ENCODE measurements around the gene IFT81. TPM values are rescaled to one million over a fixed set of nuclear protein-coding genes. Genes with fewer than 3 reads are reported as not detected.

IFT81 gene
- polyA plus RNA-seq, 1 of the 3 experiments (the other 2 are of a cell fraction) = 7.9 TPM

DNA sequence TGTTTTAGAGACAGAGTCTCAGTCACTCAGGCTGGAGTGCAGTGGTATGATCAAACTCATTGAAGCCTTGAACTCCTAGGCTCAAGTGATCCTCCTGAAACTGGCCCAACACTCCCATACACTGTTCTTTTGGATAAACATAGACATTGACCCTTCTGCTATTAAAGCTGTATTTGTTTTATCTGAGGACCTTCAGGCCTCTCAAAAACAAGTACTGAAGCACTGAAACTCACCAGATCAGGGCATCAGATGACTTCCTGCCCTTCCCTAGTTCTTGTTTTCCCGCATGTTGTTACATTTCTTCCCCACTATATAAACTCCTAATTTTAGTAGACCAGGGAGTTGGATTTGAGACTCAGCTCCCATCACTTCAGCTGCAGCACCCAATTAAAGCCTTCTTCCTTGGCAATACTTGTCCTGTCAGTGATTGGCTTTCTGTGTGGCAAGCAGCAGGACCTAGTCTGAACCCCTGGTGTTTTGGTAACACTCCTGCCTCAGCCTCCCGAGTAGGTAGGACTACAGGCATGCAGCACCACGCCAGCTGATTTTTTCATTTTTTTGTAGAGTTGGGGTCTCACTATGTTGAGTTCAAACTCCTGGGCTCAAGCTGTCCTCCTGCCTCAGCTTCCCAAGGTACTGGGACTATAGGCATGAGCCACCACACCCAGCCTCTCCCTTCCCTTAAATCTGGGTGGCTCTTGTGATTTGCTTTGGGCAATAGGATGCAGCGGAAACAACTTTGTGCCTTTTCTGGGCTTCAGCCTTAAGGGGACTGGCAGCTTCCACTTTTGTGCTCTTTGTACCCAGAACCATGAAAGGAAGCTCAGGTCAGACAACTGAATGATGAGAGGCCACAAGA, 12.5 kb upstream of the IFT81 start:
- DNase-seq = no peak
- 88% methylated on average over 4 of the region's 4 CpGs for WGBS (ENCODE audit: low lambda C conversion rate)
- TF ChIP-seq NRF1 (IDR thresholded peaks at IDR 0.05; ENCODE audit: low read depth, low read length) (no peak), EZH2phosphoT487 (IDR thresholded peaks at IDR 0.05; ENCODE audit: borderline replicate concordance, low read depth) (no peak), MEF2A (IDR thresholded peaks at IDR 0.05; ENCODE audit: borderline replicate concordance, low read depth) (no peak), RCOR1 (IDR thresholded peaks at IDR 0.05; ENCODE audit: low read length) (no peak)
- TF ChIP-seq, protein P1, sequence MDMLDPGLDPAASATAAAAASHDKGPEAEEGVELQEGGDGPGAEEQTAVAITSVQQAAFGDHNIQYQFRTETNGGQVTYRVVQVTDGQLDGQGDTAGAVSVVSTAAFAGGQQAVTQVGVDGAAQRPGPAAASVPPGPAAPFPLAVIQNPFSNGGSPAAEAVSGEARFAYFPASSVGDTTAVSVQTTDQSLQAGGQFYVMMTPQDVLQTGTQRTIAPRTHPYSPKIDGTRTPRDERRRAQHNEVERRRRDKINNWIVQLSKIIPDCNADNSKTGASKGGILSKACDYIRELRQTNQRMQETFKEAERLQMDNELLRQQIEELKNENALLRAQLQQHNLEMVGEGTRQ (IDR thresholded peaks at IDR 0.05; ENCODE audit: borderline replicate concordance, low read depth, low read length) = no peak

DNA sequence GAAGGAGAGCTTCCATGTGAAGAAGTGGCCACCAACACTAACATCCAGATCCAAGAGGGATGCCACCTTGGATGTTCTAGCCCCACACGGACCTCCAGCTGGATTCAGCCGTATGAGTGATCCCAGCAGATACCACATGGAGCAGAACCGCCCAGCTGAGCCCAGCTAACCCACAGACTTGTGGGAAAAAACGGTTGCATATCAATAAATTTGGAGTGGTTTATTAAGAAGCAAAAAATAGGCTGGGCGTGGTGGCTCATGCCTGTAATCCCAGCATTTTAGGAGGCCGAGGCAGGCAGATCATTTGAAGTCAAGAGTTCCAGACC, 11.9 kb upstream of the IFT81 start:
- Histone ChIP-seq H3K27me3 (ENCODE audit: insufficient read depth) (no peaks in the 10 kb centered on the region), H3K4me1 (ENCODE audit: control insufficient read depth in 1 of 2, insufficient read depth in 2 of 2, low read depth in 1 of 2, low read length in 1 of 2) (peaks cover 18 to 20% of the 10 kb centered on the region in 2 experiments), H2AFZ (ENCODE audit: low read depth) (no peak overlapping the region), H3K9me3 (no peaks in the 10 kb centered on the region), H3K9ac (no peak overlapping the region), H4K20me1 (ENCODE audit: insufficient read depth) (no peaks in the 10 kb centered on the region), H3K79me2 (ENCODE audit: insufficient read depth) (no peaks in the 10 kb centered on the region), H3K36me3 (replicated peaks in 1 of 2; ENCODE audit: control insufficient read depth in 1 of 2, insufficient read depth in 2 of 2, low read length in 1 of 2) (no peaks in the 10 kb centered on the region), H3K4me2 (no peak overlapping the region), H3K27ac (ENCODE audit: low read depth in 2 of 2, low read length in 1 of 2) (no peak overlapping the region), H3K9me2 (no peaks in the 10 kb centered on the region), H3K4me3 (ENCODE audit: low read depth in 2 of 2, low read length in 1 of 2) (no peak overlapping the region), H3F3A (replicated peaks; ENCODE audit: insufficient read depth) (peaks cover 12% of the 10 kb centered on the region)
- ChIA-PET CTCF (interaction anchor here (1.1 to 2.9 kb wide), 4 partner anchors 11 to 319 kb away, joined by 4 to 14 read pairs (median 8); no protein-coding TSS in a partner anchor), POLR2A (interaction anchor here (1.1 kb wide), 1 partner anchor 12 kb away, joined by 4 read pairs; the partner anchor contains the start of gene IFT81)
- DNase-seq = no peak
- WGBS (ENCODE audit: low lambda C conversion rate) = 90% methylated on average over 6 of the region's 6 CpGs
- TF ChIP-seq JUND (IDR thresholded peaks at IDR 0.05) (no peak), RAD21 (IDR thresholded peaks at IDR 0.05; ENCODE audit: low read length) (no peak), YY1 (IDR thresholded peaks at IDR 0.05; ENCODE audit: low read depth) (no peak), SMC3 (IDR thresholded peaks at IDR 0.05; ENCODE audit: low read depth, low read length) (no peak), TCF12 (IDR thresholded peaks at IDR 0.05) (no peak), MXI1 (IDR thresholded peaks at IDR 0.05; ENCODE audit: low read depth, low read length) (no peak), TAF1 (IDR thresholded peaks at IDR 0.05; ENCODE audit: borderline replicate concordance, low read depth, low read length) (no peak), RFX5 (IDR thresholded peaks at IDR 0.05; ENCODE audit: low read length) (no peak), RXRA (IDR thresholded peaks at IDR 0.05; ENCODE audit: borderline replicate concordance, low read depth) (no peak), EZH2phosphoT487 (IDR thresholded peaks at IDR 0.05; ENCODE audit: borderline replicate concordance, low read depth) (no peak), FOXJ3 (CRISPR knock-in tag; IDR thresholded peaks at IDR 0.05) (no peak), FOSL2 (IDR thresholded peaks at IDR 0.05; ENCODE audit: borderline replicate concordance, low read depth) (no peak), CHD2 (IDR thresholded peaks at IDR 0.05; ENCODE audit: low read length, partially characterized antibody) (no peak), MEF2A (IDR thresholded peaks at IDR 0.05; ENCODE audit: borderline replicate concordance, low read depth) (no peak), RCOR1 (IDR thresholded peaks at IDR 0.05; ENCODE audit: low read length) (no peak)
- TF ChIP-seq, protein P2, sequence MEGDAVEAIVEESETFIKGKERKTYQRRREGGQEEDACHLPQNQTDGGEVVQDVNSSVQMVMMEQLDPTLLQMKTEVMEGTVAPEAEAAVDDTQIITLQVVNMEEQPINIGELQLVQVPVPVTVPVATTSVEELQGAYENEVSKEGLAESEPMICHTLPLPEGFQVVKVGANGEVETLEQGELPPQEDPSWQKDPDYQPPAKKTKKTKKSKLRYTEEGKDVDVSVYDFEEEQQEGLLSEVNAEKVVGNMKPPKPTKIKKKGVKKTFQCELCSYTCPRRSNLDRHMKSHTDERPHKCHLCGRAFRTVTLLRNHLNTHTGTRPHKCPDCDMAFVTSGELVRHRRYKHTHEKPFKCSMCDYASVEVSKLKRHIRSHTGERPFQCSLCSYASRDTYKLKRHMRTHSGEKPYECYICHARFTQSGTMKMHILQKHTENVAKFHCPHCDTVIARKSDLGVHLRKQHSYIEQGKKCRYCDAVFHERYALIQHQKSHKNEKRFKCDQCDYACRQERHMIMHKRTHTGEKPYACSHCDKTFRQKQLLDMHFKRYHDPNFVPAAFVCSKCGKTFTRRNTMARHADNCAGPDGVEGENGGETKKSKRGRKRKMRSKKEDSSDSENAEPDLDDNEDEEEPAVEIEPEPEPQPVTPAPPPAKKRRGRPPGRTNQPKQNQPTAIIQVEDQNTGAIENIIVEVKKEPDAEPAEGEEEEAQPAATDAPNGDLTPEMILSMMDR (IDR thresholded peaks at IDR 0.05) = no peak
- TF ChIP-seq, protein P1 (IDR thresholded peaks at IDR 0.05; ENCODE audit: borderline replicate concordance, low read depth, low read length) = no peak
- TF ChIP-seq, protein P3, sequence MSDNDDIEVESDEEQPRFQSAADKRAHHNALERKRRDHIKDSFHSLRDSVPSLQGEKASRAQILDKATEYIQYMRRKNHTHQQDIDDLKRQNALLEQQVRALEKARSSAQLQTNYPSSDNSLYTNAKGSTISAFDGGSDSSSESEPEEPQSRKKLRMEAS (IDR thresholded peaks at IDR 0.05; ENCODE audit: low read depth) = no peak
- TF ChIP-seq, protein P4, sequence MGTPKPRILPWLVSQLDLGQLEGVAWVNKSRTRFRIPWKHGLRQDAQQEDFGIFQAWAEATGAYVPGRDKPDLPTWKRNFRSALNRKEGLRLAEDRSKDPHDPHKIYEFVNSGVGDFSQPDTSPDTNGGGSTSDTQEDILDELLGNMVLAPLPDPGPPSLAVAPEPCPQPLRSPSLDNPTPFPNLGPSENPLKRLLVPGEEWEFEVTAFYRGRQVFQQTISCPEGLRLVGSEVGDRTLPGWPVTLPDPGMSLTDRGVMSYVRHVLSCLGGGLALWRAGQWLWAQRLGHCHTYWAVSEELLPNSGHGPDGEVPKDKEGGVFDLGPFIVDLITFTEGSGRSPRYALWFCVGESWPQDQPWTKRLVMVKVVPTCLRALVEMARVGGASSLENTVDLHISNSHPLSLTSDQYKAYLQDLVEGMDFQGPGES (IDR thresholded peaks at IDR 0.05; ENCODE audit: low read depth, low read length) = no peak

More for the DNA sequence above, 12.5 kb upstream of the IFT81 start:
- Histone ChIP-seq H3K36me3 (replicated peaks in 1 of 2; ENCODE audit: control insufficient read depth in 1 of 2, insufficient read depth in 2 of 2, low read length in 1 of 2) (no peaks in the 10 kb centered on the region), H3K27ac (ENCODE audit: low read depth in 2 of 2, low read length in 1 of 2) (no peak overlapping the region), H3K9me2 (no peaks in the 10 kb centered on the region), H3K79me2 (ENCODE audit: insufficient read depth) (no peaks in the 10 kb centered on the region), H3K9ac (no peak overlapping the region), H3K4me3 (ENCODE audit: low read depth in 2 of 2, low read length in 1 of 2) (no peak overlapping the region), H4K20me1 (ENCODE audit: insufficient read depth) (no peaks in the 10 kb centered on the region), H2AFZ (ENCODE audit: low read depth) (no peak overlapping the region), H3F3A (replicated peaks; ENCODE audit: insufficient read depth) (peaks cover 12% of the 10 kb centered on the region), H3K4me2 (no peak overlapping the region), H3K9me3 (no peaks in the 10 kb centered on the region), H3K4me1 (ENCODE audit: control insufficient read depth in 1 of 2, insufficient read depth in 2 of 2, low read depth in 1 of 2, low read length in 1 of 2) (peaks cover 18 to 20% of the 10 kb centered on the region in 2 experiments), H3K27me3 (ENCODE audit: insufficient read depth) (no peaks in the 10 kb centered on the region)
- CTCF ChIA-PET = interaction anchor here (1.1 to 2.9 kb wide), 4 partner anchors 10 to 320 kb away, joined by 4 to 14 read pairs (median 8); no protein-coding TSS in a partner anchor
- POLR2A ChIA-PET = interaction anchor here (1.1 kb wide), 1 partner anchor 12 kb away, joined by 4 read pairs; the partner anchor contains the start of gene IFT81
